ENCODE data around the gene LIPE. TPM values are rescaled to one million over a fixed set of nuclear protein-coding genes. Genes with fewer than 3 reads are reported as not detected.

LIPE gene
- total and polyA plus RNA-seq, 9 donors = 1.7 to 15.1 (median 5.4) TPM

DNA sequence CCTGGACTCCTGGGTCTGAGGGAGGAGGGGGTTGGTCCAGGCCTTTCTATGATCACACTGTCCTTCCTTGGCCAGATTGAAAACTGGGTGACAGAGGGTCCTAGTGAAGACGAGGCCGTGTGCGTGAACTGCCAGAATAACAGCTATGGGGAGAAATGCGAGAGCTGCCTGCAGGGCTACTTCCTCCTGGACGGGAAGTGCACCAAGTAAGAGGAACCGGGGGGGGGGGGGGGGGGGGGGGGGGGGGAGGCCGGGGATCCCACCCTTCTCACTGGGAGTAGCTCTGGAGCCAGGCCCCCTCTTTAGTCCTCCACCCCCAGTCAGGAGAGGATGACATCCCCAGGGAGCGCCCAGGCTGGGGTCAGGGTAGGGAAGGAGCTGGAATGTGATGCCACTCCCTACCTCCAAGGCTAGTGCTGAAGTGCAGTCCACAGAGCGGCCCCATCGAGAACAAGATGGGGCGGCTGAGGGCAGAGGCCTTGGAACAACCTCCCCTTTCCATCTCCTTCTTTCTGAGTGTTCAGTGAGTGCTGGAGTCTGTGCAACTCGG lies 56.5 kb downstream of the LIPE start:
- no peak for DNase-seq
- intact Hi-C loops (cut with DNase I) = no loop called here
- Histone ChIP-seq H3K27me3 (no peaks in the 10 kb centered on the region), H3K4me3 (no peak overlapping the region), H3K4me1 (ENCODE audit: insufficient read depth) (no peaks in the 10 kb centered on the region), H3K27ac (no peak overlapping the region), H3K36me3 (no peaks in the 10 kb centered on the region), H3K9me3 (no peaks in the 10 kb centered on the region)
- TF ChIP-seq EP300 (IDR thresholded peaks at IDR 0.05) (no peak), POLR2A (IDR thresholded peaks at IDR 0.05) (no peak)
- TF ChIP-seq, protein P1, sequence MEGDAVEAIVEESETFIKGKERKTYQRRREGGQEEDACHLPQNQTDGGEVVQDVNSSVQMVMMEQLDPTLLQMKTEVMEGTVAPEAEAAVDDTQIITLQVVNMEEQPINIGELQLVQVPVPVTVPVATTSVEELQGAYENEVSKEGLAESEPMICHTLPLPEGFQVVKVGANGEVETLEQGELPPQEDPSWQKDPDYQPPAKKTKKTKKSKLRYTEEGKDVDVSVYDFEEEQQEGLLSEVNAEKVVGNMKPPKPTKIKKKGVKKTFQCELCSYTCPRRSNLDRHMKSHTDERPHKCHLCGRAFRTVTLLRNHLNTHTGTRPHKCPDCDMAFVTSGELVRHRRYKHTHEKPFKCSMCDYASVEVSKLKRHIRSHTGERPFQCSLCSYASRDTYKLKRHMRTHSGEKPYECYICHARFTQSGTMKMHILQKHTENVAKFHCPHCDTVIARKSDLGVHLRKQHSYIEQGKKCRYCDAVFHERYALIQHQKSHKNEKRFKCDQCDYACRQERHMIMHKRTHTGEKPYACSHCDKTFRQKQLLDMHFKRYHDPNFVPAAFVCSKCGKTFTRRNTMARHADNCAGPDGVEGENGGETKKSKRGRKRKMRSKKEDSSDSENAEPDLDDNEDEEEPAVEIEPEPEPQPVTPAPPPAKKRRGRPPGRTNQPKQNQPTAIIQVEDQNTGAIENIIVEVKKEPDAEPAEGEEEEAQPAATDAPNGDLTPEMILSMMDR (IDR thresholded peaks at IDR 0.05) = no peak
- 80 to 84% (median 81%) methylated on average over 9 to 11 of the region's 12 CpGs for WGBS, 3 donors

DNA sequence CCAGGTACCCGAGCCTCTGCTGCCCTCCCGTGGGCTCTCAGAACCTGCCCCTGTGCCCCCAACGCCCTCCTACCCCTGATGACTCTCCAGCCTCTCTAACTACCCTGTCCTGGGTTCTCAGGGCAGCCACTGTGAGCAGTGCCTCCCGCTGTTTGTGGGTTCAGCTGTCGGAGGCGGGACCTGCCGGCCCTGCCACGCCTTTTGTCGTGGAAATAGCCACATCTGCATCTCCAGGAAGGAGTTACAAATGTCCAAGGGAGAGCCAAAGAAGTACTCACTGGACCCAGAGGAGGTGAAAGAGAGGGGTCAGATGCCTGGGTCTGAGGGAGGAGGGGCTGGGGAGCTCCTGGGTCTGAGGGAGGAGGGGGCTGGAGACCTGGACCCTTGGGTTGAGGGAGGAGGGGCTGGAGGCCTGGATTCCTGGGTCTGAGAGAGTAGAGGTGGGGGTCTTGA lies 57.1 kb downstream of the LIPE start:
- no peaks in the 10 kb centered on the region for H3K9me3 ChIP-seq
- H3K4me3 ChIP-seq = no peak overlapping the region
- no peaks in the 10 kb centered on the region for H3K36me3 ChIP-seq
- H3K27ac ChIP-seq = no peak overlapping the region
- no peaks in the 10 kb centered on the region for H3K4me1 ChIP-seq (ENCODE audit: insufficient read depth)
- TF ChIP-seq POLR2A (IDR thresholded peaks at IDR 0.05) (no peak), EP300 (IDR thresholded peaks at IDR 0.05) (no peak)
- TF ChIP-seq, protein P1 (IDR thresholded peaks at IDR 0.05) = no peak
- no peaks in the 10 kb centered on the region for H3K27me3 ChIP-seq
- intact Hi-C loops (cut with DNase I) = no loop called here
- DNase-seq = no peak
- 72 to 80% (median 76%) methylated on average over 8 to 9 of the region's 9 CpGs for WGBS, 3 donors

DNA sequence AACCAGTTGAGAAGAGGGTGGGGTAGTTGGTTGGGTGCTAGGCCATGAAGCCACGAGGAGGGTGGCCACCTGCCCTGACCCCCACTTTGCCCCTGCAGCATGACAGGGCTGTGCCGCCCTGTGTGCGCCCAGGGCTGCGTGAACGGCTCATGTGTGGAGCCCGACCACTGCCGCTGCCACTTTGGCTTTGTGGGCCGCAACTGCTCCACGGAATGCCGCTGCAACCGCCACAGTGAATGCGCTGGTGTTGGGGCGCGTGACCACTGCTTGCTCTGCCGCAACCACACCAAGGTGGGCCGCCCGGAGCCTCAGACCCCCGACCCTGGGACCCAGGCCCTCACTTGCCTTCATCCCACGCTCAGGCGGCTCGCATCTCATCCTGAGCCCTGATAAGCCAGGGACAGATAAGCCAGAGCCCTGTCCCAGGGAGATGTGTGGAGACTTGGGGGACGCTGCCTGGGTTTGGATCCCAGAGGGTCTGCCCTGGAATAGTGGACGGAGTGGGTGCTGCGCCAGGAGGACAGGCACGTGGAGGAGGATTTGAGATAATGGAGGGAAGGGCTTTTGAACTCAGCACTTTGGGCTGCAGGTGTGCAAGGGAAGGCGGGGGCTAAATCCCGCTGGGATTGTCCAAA lies 57.6 kb downstream of the LIPE start:
- WGBS, 3 donors = 90 to 93% (median 91%) methylated on average over 27 of the region's 27 CpGs
- intact Hi-C loops (cut with DNase I) = no loop called here

DNA sequence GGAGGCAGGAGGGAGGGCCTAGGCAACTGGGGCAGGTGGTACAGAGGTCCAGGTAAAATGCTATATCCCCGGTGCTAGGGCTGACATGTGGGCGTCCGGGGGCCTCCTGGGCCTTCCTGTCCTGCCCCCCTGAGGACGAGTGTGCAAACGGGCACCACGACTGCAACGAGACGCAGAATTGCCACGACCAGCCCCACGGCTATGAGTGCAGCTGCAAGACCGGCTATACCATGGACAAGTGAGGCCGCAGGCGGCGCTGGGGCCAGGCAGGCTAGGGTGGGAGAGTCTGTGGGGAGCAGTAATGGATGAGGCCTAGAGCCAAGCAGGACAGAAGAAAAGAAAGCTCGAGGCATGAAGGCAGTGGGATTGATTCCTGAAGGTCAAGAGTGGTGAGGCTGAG lies 58.4 kb downstream of the LIPE start:
- Histone ChIP-seq H3K4me3 (no peak overlapping the region), H3K4me1 (ENCODE audit: insufficient read depth) (no peaks in the 10 kb centered on the region), H3K27ac (no peak overlapping the region), H3K9me3 (peaks cover 0 to 3% of the 10 kb centered on the region in 2 donors), H3K27me3 (no peaks in the 10 kb centered on the region), H3K36me3 (no peaks in the 10 kb centered on the region)
- TF ChIP-seq, protein P1 (IDR thresholded peaks at IDR 0.05) = no peak
- TF ChIP-seq POLR2A (IDR thresholded peaks at IDR 0.05) = no peak
- no peak for TF ChIP-seq EP300 (IDR thresholded peaks at IDR 0.05)
- intact Hi-C loops (cut with DNase I) = no loop called here
- WGBS, 3 donors = 86 to 94% (median 89%) methylated on average over 15 of the region's 15 CpGs
- no peak for DNase-seq

More for the DNA sequence above, 57.6 kb downstream of the LIPE start:
- no peak overlapping the region for H3K27ac ChIP-seq
- TF ChIP-seq EP300 (IDR thresholded peaks at IDR 0.05) (no peak), POLR2A (IDR thresholded peaks at IDR 0.05) (no peak)
- TF ChIP-seq, protein P1 (IDR thresholded peaks at IDR 0.05) = no peak
- H3K4me1 ChIP-seq (ENCODE audit: insufficient read depth) = no peaks in the 10 kb centered on the region
- no peak for DNase-seq
- H3K9me3 ChIP-seq = no peaks in the 10 kb centered on the region
- no peaks in the 10 kb centered on the region for H3K36me3 ChIP-seq
- no peak overlapping the region for H3K4me3 ChIP-seq
- no peaks in the 10 kb centered on the region for H3K27me3 ChIP-seq
